Measurements from ENCODE around the gene METTL22.
"Not testable (repeated sequence)": the region's sequence is repeated elsewhere in the genome, so short reads cannot be mapped to it uniquely, and the experiment has no call there.

METTL22 gene

DNA sequence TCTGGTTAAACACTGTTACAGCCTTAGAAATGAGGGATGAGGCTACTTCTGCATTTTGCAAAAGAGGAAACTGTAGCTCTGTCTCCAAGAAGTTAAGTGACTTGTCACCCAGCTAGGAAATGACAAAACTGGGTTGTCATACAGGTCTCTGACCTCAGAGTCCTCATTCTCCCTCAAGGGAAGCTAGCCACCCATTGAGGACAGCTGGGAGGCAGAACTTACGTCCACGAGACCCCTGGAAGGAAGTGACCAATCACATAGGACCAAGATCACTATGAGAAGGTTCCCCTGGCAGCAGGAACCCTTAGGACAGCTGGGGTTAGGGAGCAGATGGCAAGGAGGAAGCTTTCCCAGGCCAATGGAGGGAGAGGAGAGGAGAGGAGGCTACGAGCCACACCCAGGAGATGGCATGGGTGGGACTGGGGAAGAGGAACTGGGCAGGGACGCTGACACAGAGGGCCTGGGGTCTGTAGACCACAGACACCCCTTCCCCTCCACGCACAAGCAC lies 11.2 kb downstream of the METTL22 start:
- no peak for DNase-seq

DNA sequence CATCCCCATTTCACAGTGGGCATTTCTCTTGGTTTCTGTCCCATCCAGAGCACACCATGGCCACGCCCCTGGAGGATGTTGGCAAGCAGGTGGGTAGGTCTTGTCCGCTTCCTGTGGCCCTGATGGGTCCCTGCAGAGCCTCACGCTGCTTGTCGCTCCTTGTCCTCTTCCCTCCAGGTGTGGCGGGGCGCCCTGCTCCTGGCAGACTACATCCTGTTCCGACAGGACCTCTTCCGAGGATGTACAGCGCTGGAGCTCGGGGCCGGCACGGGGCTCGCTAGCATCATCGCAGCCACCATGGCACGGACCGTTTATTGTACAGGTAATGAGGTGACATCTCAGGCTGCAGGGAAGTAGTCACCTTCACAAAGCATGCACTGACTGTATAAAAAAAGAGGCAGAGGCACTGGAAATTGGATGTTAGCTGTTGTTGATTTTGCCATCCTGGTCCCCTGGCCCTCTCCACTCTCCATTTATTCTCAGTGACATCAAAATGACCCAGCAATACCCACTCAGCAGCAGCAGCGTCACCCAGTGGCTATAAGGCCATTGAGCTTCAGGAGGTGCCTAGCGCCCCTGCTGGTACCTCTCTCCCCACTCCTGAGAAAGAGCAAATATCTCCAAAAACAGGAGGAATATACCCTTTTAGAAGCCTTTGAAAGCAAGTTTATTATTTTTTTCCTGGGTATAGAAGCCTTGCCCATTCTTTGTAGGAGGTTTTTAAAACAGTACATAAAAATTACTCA lies 13.7 kb downstream of the METTL22 start:
- no peak for DNase-seq

DNA sequence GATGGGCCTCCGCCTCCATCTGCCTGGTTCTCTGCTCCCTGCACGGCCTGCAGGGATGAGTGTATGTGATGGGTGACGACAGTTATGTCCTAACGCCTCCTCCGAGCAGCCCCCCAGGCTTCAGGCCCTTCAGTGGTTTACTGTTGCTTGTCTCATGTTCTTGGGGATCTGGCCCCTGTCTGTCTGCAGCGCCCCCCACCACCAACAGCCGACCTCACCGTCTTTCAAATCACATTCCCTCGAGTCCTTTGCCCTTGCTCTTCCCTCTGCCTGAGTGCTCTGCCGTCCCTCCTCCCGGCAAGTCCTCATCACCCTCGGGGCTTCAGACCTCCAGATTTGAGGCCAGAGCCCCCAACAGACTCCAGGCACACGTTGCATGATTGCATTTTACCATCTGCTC lies 18.2 kb downstream of the METTL22 start:
- no peak for DNase-seq

DNA sequence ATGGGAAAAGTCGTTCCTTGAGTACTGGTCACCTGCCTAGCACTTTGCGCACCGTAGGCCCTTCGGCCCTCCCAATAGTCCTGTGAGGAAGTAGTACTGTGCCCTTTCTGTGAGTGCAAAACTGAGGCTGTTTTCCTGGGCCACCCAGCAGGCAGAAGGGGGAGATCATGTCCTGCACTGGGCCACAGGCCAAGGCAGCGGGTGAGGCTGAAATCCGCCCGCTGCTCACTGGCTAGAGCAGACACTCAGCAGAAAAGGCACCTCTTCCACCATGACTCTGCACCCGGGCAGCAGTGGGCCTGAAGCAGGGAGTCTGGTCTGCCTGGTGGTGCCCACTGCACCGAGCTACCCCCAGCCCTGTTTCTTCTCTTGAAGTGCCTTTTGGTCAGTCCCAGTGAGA lies 20.2 kb downstream of the METTL22 start:
- no peak for DNase-seq

DNA sequence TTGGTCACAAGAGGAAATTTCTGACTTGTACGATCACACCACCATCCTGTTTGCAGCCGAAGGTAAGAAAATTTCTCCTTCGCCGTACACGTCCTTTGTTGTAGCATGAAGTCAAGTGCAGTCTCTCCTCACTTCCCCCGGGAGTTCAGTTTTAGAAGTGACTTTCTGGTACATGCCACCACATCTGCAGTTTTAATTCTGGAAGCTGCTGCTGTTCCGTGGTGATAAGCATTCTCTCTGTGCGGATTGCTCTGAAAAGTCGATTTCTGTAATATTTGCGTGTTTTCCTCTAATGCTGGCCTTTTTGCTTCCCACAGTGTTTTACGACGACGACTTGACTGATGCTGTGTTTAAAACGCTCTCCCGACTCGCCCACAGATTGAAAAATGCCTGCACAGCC lies 20.6 kb downstream of the METTL22 start:
- DNase-seq: no peak

DNA sequence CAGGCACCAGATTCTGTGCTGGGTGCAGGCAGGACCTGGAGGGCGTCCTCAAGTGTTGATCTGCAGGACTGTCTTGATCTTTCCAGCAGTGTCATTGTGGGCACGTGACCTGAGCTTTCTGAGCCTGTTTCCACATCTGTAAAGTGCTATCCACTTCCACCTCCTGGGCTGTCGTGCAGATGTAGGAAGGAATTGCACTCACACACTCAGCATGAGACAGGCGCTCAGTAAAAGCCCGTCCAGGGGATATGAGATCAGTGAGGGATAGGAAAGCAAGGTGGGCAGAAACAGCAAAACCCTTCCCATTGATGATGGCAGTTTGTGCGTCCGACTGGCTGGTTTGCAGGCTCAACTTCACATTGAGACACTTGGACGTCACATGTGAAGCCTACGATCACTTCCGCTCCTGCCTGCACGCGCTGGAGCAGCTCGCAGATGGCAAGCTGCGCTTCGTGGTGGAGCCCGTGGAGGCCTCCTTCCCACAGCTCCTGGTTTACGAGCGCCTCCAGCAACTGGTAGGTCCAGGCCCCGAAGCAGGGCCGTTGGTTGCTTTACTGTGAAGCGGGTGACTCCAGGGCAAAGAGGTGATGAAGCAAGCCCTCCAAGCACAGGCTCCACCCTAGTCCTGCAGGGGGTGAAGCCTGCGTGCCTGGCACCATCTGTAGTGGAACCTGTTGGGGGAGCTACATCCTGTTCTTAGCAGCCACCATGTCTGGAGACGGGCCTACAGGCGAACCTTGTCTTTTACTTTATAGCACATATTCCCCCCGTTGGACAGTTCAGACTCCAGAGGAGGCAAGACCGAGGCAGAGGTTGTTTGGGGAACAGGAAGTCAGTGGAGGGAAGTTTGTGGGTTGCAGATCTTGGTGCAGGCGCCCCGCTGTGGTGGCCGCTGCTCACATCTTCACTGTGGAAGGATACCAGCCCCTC lies 23.0 kb downstream of the METTL22 start:
- DNase-seq: no peak

DNA sequence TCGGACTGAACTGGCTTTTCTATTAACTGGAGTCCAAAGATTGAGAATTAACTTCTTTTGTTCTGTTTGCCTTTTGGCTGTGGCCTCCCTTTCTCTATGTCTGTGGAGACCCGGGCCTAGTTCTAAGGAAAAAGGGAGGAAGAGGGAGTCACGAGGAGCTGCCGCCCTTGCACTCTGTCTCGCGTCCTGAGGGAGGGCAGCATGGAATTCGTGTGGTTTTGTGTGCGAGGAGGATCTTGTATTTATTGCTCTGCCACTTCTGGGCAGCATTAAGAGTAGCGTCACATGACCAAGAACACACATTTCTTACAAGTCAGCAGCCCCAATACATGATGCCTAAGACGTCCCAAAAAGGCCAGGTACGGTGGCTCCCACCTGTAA lies 23.6 kb downstream of the METTL22 start:
- no peak for DNase-seq

DNA sequence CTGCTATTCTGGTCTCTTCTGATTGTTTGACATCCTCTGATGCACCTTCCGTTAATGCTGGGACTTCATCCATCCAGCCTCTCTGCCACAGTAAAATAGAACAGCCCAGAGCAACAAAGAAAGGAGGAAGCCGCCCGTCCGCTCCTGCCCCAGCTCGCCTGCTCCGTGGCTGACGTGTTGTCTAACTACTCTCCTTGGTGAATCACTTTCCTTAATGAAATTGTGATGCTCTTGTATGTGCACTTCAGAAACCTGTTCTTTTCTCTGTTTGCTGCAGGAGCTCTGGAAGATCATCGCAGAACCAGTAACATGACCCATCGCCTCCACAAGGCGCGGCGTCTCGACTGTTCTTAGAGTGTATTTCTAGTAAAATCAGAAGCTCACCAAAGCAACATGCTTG lies 24.3 kb downstream of the METTL22 start:
- DNase-seq: no peak

DNA sequence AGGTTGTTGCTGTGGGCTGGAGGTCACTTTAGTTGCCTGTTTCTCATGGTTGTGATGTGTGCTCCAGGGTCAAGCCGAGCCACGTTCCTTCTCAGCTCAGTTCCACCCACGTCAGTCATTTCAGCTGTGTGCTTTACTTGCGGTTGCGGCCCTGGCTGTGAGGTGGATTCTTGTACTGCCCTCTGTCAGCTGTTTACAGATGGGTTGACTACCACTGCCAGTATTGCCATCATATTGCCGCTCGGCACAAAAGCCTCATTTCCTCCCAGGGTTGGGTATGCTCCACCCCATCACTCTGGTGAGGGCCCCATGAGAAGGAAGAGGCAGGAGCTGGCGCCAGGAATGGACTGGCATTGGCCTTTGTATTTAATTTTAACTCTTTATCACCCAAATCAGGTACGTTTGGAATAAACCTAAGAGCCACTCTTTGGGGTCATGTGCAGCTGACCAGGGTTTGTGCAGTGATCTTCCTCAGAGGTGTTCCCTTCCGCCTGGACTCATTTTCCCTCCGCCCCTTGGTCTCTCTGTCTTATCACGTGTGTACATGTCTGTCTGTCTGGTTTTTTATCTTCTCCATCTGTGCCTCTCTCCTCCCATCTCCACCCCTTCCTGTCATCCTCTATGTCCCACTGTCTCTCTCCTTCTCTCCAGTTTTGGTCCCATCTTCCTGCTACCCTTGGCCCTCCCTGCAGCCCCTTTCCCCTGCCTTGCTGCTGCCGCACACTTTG lies 25.0 kb downstream of the METTL22 start:
- no peak for DNase-seq

DNA sequence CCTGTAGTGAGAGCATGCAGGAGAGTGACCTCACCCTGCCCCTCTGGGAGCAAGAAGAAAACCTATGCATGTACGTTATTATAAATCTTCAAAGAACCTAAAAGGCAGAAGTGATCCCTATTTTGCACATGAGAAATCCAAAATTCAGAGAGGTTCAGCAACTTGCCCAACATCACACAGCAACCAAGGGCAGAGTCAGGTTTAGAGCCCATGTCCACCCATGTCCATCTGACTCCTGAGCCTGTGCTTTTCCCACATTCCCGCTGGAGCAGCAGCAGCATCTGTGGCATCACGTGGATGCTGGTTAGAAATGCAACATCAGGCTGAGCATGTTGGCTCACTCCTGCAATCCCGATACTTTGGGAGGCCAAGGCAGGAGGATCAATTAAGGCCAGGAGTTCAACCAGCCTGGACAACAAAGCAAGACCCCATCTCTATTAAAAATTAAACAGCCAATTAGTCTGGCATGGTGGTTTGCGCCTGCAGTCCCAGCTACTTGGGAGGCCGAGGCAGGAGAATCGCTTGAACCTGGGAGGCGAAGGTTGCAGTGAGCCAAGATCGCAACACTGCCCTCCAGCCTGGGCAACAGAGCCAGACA lies 26.3 kb downstream of the METTL22 start:
- no peak for DNase-seq

DNA sequence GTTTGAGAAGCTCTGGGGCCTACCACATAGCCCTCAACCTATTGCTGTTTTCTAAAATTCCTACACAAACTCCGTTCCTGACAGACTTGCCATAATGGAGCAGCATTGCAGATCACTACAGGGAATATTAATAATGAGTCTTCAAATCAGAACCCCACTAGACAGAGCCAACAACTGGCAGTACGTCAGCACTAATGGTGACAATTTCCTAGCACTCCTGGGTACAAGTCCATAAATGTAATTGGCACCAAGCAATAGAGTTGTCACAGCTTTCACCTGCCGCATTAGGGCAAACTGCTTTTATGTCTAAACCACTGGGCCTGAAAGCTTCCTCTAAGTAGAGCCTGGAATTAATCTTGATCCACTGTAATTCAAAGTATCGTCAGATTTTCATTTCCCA lies 27.4 kb downstream of the METTL22 start:
- no peak for DNase-seq

DNA sequence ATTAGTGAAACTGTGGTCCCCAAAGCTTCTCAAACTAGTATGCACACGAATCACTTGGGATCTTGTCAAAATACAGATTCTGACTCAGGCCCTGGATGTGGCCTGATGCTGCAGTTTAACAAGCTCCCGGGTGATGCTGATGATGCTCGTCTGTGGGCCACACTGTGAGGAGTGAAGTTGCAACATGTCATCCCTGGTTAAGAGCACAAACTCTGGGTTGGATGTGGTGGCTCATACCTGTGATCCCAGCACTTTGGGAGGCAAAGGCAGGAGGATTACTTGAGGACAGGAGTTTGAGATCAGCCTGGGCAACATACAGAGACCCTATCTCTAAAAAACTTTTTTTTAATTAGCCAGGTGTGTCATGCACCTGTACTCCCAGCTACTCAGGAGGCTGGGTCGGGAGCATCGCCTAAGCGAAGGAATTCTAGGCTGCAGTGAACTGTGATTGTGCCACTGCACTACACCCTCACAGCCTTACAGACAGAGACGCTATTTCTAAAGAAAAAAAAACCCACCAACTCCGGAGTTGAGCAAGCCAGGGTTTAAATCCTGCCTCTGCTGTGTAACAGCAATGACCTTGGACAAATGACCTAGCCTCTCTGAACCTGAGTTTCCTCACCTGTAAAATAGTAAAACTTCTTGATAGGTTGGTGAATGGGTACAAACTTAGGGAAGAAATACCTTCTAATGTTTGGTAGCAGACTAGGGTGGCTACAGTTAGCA lies 28.5 kb downstream of the METTL22 start:
- no peak for DNase-seq

DNA sequence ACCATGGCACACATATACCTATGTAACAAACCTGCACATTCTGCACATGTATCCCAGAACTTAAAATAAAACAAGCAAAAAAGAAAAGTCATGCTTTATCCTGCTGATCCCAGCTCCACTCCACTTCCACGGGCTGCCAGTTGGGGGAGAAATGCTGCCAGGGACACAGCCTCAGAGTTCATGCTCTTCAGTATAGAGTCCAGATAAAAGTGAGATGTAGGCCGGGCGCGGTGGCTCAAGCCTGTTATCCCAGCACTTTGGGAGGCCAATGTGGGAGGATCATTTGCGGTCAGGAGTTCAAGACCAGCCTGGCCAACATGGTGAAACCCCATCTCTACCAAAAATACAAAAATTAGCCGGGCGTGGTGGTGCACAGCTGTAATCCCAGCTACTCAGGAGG lies 30.5 kb downstream of the METTL22 start:
- not testable (repeated sequence) for DNase-seq

DNA sequence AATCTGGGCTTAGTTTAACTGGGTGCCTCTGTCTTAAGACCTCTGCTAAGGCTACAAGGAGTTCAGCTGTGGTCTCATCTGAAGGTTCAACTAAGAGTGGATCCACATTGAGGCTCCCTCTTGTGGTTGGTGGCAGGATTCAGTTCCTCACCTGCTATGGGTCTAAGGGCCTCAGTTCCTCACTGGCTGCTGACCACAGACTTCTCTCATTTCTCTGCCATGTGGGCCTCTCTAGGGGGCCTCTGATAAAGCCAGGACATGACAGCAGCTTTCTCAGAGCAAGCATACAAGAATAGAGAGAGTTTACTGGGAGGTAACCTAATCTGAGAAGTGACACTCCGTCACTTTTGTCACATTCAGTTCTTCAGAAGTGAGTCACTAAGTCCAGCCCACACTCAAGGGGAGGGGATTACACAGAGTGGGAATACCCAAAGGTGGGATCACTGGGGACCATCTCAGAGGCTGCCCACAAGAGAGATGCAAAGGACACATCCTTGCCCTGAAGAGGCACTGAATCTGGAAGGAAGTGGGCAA lies 33.8 kb downstream of the METTL22 start:
- no peak for DNase-seq

DNA sequence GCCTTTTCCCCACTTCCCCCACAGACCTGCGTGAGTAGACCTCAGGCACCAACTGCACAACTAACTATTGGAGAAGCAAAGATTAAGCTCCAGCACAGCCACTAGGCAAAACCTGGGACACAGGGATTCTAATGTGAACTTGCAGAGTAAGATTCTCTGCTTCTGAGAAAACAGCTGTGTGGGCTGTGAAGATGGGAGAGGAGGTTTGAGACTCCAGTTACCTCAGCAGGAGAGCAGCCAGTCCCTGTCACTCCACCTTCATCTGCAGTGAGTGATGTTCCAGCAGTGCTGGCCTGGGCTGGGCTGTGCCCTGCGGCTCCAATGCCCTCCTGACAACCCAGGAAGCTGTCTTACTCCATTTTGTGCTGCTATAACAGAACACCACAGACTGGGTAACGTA lies 34.9 kb downstream of the METTL22 start:
- DNase-seq: no peak

DNA sequence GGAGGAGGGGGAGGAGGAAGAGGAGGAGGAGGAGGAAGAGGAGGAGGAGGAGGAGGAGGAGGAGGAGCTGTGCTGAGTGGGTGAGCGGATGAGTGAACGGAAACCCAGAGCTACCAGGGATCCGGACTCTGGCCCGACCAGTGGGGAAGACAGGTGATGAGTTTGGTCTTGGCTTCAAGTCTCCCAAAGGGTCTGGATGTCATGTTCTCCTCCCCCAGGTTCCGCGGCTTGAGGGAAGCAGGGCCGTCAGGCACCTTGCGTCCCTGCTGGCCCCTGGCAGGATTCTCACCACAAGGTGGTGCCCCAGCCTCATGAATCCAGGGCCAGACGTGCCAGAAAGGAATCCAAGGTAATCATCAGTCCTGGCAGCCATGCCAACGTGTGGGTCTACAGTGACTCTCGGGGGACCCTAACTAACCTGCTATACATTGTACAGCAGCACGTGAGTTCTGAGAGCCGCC lies 39.4 kb downstream of the METTL22 start:
- peak in 1 of 2 experiments; percentile 25 for DNase-seq

DNA sequence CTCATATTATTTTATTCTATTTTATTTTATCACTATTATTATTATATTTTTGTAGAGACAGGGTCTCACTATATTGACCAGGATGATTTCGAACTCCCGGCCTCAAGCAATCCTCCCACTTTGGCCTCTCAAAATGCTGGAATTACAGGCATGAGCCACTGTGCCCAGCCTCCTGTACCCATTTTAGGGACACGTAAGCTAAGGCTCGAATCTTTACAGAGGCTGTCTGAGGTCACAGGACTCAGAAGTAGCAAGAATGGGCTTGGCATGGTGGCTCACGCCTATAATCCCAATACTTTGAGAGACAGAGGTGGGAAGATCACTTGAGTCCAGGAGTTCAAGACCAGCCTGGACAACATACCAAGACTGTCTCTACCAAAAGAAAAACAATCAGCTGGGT lies 40.2 kb downstream of the METTL22 start:
- DNase-seq: no peak

DNA sequence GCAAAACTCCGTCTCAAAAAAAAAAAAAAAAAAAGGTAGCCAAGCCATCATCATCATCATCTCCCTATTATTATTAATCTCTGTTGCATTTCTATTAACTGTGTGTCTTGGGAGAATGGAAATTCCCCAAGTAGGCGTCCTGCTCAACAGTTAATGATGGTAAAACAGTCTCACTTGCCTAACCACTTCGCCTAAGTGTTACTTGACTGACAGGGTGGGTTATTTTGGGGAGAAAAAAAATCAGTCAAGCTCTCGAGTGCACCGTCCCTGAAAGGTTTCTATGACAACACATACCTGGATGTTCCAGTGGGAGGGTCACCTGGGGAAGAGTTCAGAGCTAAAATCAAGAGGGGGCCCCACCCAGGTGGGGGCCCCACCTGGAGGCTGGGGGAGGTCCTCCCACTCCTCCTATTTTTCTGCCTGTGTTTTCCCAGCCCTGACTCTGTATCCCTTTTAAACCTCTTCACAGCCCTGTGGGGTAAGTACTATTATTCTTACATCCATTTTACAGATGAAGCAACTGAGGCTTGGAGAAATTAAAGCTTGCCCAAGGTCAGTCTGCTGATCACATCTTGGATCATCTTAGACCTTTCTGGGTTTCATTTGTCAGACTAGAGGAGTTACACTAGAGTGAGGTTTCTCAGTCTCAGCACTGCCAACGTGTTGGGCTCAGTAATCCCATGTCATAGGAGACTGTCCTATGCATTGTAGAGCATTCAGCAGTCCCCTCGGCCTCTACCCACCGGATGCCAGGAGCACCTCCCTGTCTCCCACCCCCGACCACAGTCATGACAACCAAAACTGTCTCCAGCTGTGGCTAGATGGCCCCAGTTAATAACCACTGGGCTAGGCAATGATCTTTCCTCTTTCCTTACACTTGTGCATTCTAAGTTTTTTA lies 41.9 kb downstream of the METTL22 start:
- no peak for DNase-seq

DNA sequence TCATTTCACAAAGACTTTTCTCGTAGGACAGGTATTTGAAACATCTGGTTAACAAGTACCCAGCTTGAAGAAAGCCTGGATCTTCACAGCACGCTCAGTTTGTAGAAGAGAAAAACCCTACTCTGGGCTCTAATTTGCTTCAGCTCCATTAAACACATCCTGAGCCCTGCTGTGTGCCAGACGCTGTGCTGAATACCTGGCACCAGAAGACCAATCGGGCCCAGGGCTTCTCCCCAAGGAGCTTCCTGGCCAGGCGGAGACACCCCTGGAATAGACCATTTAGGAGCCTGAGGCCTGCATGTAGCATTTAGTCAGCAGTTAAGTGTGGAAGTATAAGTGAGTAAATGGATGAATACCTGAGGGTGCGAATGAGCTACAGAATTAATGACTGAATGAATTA lies 44.0 kb downstream of the METTL22 start:
- DNase-seq: no peak

DNA sequence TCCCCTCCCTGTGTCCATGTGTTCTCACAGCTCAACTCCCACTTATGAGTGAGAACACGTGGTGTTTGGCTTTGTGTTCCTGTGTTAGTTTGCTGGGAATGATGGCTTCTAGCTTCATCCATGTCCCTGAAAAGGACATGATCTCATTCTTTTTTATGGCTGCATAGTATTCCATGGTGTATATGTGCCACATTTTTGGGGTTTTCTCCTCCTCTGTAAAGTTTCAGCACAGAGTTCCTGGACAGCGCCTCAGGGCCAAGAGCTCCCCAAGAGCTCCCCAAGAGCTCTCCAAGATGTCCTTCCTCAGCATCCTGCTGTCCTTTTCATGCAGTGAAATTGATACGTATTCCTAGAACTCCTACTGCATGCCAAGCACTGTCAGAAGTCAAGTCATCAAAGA lies 46.0 kb downstream of the METTL22 start:
- no peak for DNase-seq

DNA sequence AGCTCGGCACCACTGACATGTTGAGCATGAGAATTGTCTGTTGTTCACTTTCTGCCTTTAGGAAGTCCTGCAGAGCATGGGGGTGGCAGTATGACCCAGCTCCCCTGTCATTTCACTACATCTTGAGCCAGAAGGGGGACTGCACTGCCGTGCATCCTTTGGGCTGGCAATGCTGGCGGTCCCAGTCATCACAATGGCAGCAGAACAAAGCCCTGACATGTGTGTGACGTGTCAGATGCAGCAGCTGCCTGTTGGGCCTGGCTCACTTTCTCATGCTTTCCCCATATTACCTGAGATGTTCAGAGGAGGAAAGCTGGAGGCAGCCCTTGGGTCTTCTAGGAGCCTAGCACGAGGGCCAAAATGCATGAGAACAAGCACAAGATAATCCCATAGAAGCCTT lies 46.6 kb downstream of the METTL22 start:
- DNase-seq: no peak

All from NCI-H187 (cell line).